Small intestine (tissue), 7 donors: Measurements from ENCODE around the gene AAMP. TPM values are rescaled to one million over a fixed set of nuclear protein-coding genes. Genes with fewer than 3 reads are reported as not detected.

Experiments
- DNase-seq, 2 donors: peaks; one replicate each; pipeline versions ENCODE4 v3.0.0 to v3.0.0-alpha.2; 2013
- FAIRE-seq: peaks from 2 replicates; lab custom pipeline; 2012; peaks lifted over from hg19 to GRCh38; lab: Jason Lieb, UNC
- H3K27ac ChIP-seq, 3 donors: one replicate each; pipeline ENCODE4 v1.5.1; 2013; ENCODE audit warnings: low read length in 2 of 3, mild to moderate bottlenecking in 2 of 3, control low read depth in 1 of 3, inconsistent platforms in 1 of 3, low read depth in 1 of 3, moderate library complexity in 1 of 3
- H3K27me3 ChIP-seq, 3 donors: one replicate each; pipeline ENCODE4 v1.6.1; 2013; ENCODE audit warnings: low read length in 3 of 3, inconsistent platforms in 1 of 3; ENCODE audit not compliant: control insufficient read depth in 3 of 3, insufficient read depth in 3 of 3
- H3K36me3 ChIP-seq, 3 donors: one replicate each; pipeline ENCODE4 v1.6.1; 2013; ENCODE audit warnings: low read length in 3 of 3, inconsistent platforms in 1 of 3, low read depth in 1 of 3, mild to moderate bottlenecking in 1 of 3, moderate library complexity in 1 of 3; ENCODE audit not compliant: control insufficient read depth in 3 of 3, insufficient read depth in 2 of 3
- H3K4me1 ChIP-seq, 3 donors: one replicate each; pipeline ENCODE4 v1.6.1; 2013; ENCODE audit warnings: low read length in 2 of 3, inconsistent platforms in 1 of 3, low read depth in 1 of 3, mild to moderate bottlenecking in 1 of 3, moderate library complexity in 1 of 3; ENCODE audit not compliant: control insufficient read depth in 3 of 3, insufficient read depth in 2 of 3
- H3K4me3 ChIP-seq, 3 donors: one replicate each; pipeline ENCODE4 v1.5.1; 2013; ENCODE audit warnings: low read length in 3 of 3, control low read depth in 1 of 3, inconsistent platforms in 1 of 3, low read depth in 1 of 3, mild to moderate bottlenecking in 1 of 3, moderate library complexity in 1 of 3
- H3K9me3 ChIP-seq, 2 donors: one replicate each; pipeline ENCODE4 v1.6.1; 2013; ENCODE audit warnings: low read depth in 1 of 2, low read length in 1 of 2; ENCODE audit not compliant: control insufficient read depth in 2 of 2, insufficient read depth in 1 of 2
- WGBS, 3 donors: extraction: QIAGEN DNeasy Blood & Tissue Kit; methylation state at CpG; one replicate each; pipeline ENCODE4 v1.1.7; 2013; 5-methylcytosine and 5-hydroxymethylcytosine counted together
- polyA plus RNA-seq, 4 donors: library from polyadenylated mRNA; stranded (reverse) in 3 of 4; unstranded in 1 of 4; fragments of 200-250 nt in 3 of 4; fragments of 120-200 nt in 1 of 4; gene quantifications; one replicate each; pipeline versions ENCODE4 v1.2.1 to v1.2.3, GENCODE V29; 2013
- donor health status: healthy with polysubstance abuse.
- donor health status: control.
- donor health status: control.
- donor health status: Bipolar disorder and iron deficiency.
- donor health status: healthy.

Gene AAMP
- polyA plus RNA-seq, 4 donors: 101 to 134 (median 118) TPM

- no peaks in the 10 kb centered on the region for H3K9me3 ChIP-seq
- DNase-seq (peak in 1 of 2 donors; percentile 12), FAIRE-seq (no peak)
- peak overlapping the region in 2 of 3 donors; percentile 44 to 57 for H3K27ac ChIP-seq
- peaks cover 0 to 61% (median 2%) of the 10 kb centered on the region in 3 donors for H3K36me3 ChIP-seq
- 58 to 68% (median 65%) methylated on average over 6 of the region's 6 CpGs for WGBS, 3 donors
- H3K4me3 ChIP-seq: no peak overlapping the region
- peaks cover 8 to 54% (median 13%) of the 10 kb centered on the region in 3 donors for H3K4me1 ChIP-seq
- H3K27me3 ChIP-seq: no peaks in the 10 kb centered on the region
Observed at GRCh38 chr2:218262237-218262600, 7.7 kb downstream of the AAMP start.

- peaks cover 8 to 54% (median 13%) of the 10 kb centered on the region in 3 donors for H3K4me1 ChIP-seq
- no peak for FAIRE-seq
- no peaks in the 10 kb centered on the region for H3K27me3 ChIP-seq
- no peaks in the 10 kb centered on the region for H3K9me3 ChIP-seq
- H3K36me3 ChIP-seq: peaks cover 0 to 59% (median under 1%) of the 10 kb centered on the region in 3 donors
- 51 to 64% (median 56%) methylated on average over 8 of the region's 8 CpGs for WGBS, 3 donors
- no peak overlapping the region for H3K4me3 ChIP-seq
- H3K27ac ChIP-seq: peak overlapping the region in 2 of 3 donors; percentile 44 to 57
- peak in 1 of 2 donors; percentile 59 for DNase-seq
Observed at GRCh38 chr2:218261423-218262236, 8.3 kb downstream of the AAMP start.

- Histone ChIP-seq H3K27me3 (no peaks in the 10 kb centered on the region), H3K4me3 (no peak within 1 kb of the TSS), H3K4me1 (peaks cover 8 to 54% (median 13%) of the 10 kb centered on the region in 3 donors), H3K27ac (peak within 1 kb of the TSS in 2 of 3 donors; percentile 44 to 80), H3K9me3 (no peaks in the 10 kb centered on the region), H3K36me3 (peaks cover 0 to 58% (median 0%) of the 10 kb centered on the region in 3 donors)
- WGBS, 3 donors: 50 to 59% (median 55%) methylated on average over 10 of the region's 10 CpGs
- peak; percentile 32 to 49 for DNase-seq
- FAIRE-seq: no peak
Observed at GRCh38 chr2:218260742-218261422, 9.1 kb downstream of the AAMP start, which contains the start of gene GPBAR1. Gene GPBAR1 (plus strand): TSS chr2:218261015. CDS start chr2:218262725, 1,710 bp downstream.

GRCh38 chr2:218260166-218260565 is 9.8 kb downstream of the AAMP start:
- Histone ChIP-seq H3K9me3 (no peaks in the 10 kb centered on the region), H3K27ac (peak overlapping the region in 2 of 3 donors; percentile 1 to 80), H3K27me3 (no peaks in the 10 kb centered on the region), H3K4me1 (peaks cover 8 to 50% (median 11%) of the 10 kb centered on the region in 3 donors), H3K36me3 (peaks cover 0 to 51% (median 0%) of the 10 kb centered on the region in 3 donors), H3K4me3 (no peak overlapping the region)
- DNase-seq (no peak), FAIRE-seq (no peak)
- WGBS, 3 donors: 82 to 92% (median 89%) methylated on average over 5 of the region's 5 CpGs

- Histone ChIP-seq H3K27me3 (no peaks in the 10 kb centered on the region), H3K27ac (peak overlapping the region in 2 of 3 donors; percentile 36 to 80), H3K4me1 (peaks cover 8 to 42% (median 10%) of the 10 kb centered on the region in 3 donors), H3K4me3 (no peak overlapping the region), H3K36me3 (peaks cover 0 to 49% (median 6%) of the 10 kb centered on the region in 3 donors), H3K9me3 (no peaks in the 10 kb centered on the region)
- no peak for FAIRE-seq
- peak in 1 of 2 donors; percentile 20 for DNase-seq
- WGBS, 3 donors: 56 to 79% (median 64%) methylated on average over 15 of the region's 15 CpGs
Observed at GRCh38 chr2:218259099-218259961, 10.6 kb downstream of the AAMP start.

- FAIRE-seq: no peak
- Histone ChIP-seq H3K36me3 (peaks cover 12 to 43% (median 21%) of the 10 kb centered on the region in 3 donors), H3K27ac (peak overlapping the region in 2 of 3 donors; percentile 8 to 75), H3K4me1 (peaks cover 0 to 27% (median 3%) of the 10 kb centered on the region in 3 donors), H3K4me3 (no peak overlapping the region), H3K27me3 (no peaks in the 10 kb centered on the region), H3K9me3 (no peaks in the 10 kb centered on the region)
- WGBS, 3 donors: 56 to 77% (median 60%) methylated on average over 8 of the region's 8 CpGs
- peak; percentile 30 to 33 for DNase-seq
Observed at GRCh38 chr2:218257390-218257981, 12.5 kb downstream of the AAMP start.

GRCh38 chr2:218256612-218257350 is 13.2 kb downstream of the AAMP start:
- Histone ChIP-seq H3K36me3 (peaks cover 12 to 43% (median 21%) of the 10 kb centered on the region in 3 donors), H3K9me3 (no peaks in the 10 kb centered on the region), H3K4me3 (no peak overlapping the region), H3K27me3 (no peaks in the 10 kb centered on the region), H3K4me1 (peaks cover 0 to 20% (median 0%) of the 10 kb centered on the region in 3 donors), H3K27ac (no peak overlapping the region)
- WGBS, 3 donors: 90 to 95% (median 94%) methylated on average over 13 of the region's 13 CpGs
- FAIRE-seq (no peak), DNase-seq (no peak)
